Panc1 (cell line): Measurements from ENCODE around the gene ZBTB43. TPM values are rescaled to one million over a fixed set of nuclear protein-coding genes. Genes with fewer than 3 reads are reported as not detected.

ENCODE experiments used
- ATAC-seq: fragments of 200-7000 bp; cut with Tn5 transposase; 2 replicates; pipeline ENCODE4 v1.9.1; 2020; ENCODE audit warnings: mild to moderate bottlenecking, moderate library complexity
- BruUV-seq: library from RNA; stranded (reverse); fragments of 400-500 nt; replicated peaks from 2 replicates; lab custom pipeline; 2021; lab: Mats Ljungman, UMichigan
- CTCF ChIA-PET: fragments of 300-600 bp; sonication (Branson Sonifier 250); formaldehyde crosslinking; loops from one replicate; lab custom pipeline; 2022; ENCODE audit warnings: antibody characterized with exemption; lab: Charles Lee
- POLR2A ChIA-PET: fragments of 300-600 bp; sonication (Branson Sonifier 250); formaldehyde crosslinking; loops from one replicate; lab custom pipeline; 2022; ENCODE audit warnings: antibody characterized with exemption; lab: Charles Lee
- DNase-seq: peaks from one replicate; pipeline ENCODE4 v3.0.0-alpha.2; 2010; ENCODE audit warnings: low read depth, low spot score
- H3K27ac ChIP-seq: 2 replicates; pipeline ENCODE4 v1.5.1; 2011; ENCODE audit warnings: mild to moderate bottlenecking, low read length, inconsistent platforms
- H3K27me3 ChIP-seq: fragments of 200-500 bp; sonication (Bioruptor generic); 2 replicates; pipeline ENCODE4 v1.6.0; 2014; ENCODE audit warnings: low read length, inconsistent platforms; ENCODE audit not compliant: control insufficient read depth, insufficient read depth
- H3K36me3 ChIP-seq: fragments of 200-500 bp; sonication (Bioruptor generic); 2 replicates; pipeline ENCODE4 v1.5.1; 2014; ENCODE audit warnings: inconsistent platforms, mild to moderate bottlenecking, low read length, moderate library complexity; ENCODE audit not compliant: control insufficient read depth, insufficient read depth
- H3K4me1 ChIP-seq: 2 replicates; pipeline ENCODE4 v1.5.1; 2011; ENCODE audit warnings: inconsistent platforms, mild to moderate bottlenecking, low read length, moderate library complexity; ENCODE audit not compliant: control insufficient read depth, insufficient read depth
- H3K4me3 ChIP-seq, 2 experiments: 2 replicates each; pipeline ENCODE4 v1.5.1; 2011 to 2012; ENCODE audit warnings: low read depth in 2 of 2, low read length in 2 of 2, mild to moderate bottlenecking in 2 of 2, inconsistent platforms in 1 of 2, moderate library complexity in 1 of 2
- H3K9me3 ChIP-seq: fragments of 200-500 bp; sonication (Bioruptor generic); 2 replicates; pipeline ENCODE4 v1.5.1; 2014; ENCODE audit warnings: low read depth, mild to moderate bottlenecking, inconsistent platforms, low read length, moderate library complexity; ENCODE audit not compliant: control insufficient read depth, insufficient read depth
- CTCF ChIP-seq: fragments of 450-650 bp; IDR thresholded peaks from 2 replicates; pipeline ENCODE4 v1.5.1; 2017; ENCODE audit warnings: mild to moderate bottlenecking
- POLR2AphosphoS5 ChIP-seq: IDR thresholded peaks from 2 replicates; pipeline ENCODE4 v1.6.1; 2012; ENCODE audit warnings: mild to moderate bottlenecking, low read depth, low read length, moderate library complexity
- SIN3A ChIP-seq: IDR thresholded peaks from 2 replicates; pipeline ENCODE4 v1.6.1; 2012; ENCODE audit warnings: low read depth, mild to moderate bottlenecking, low read length, moderate library complexity, borderline replicate concordance; ENCODE audit not compliant: insufficient read depth
- TCF7L2 ChIP-seq: IDR thresholded peaks from 2 replicates; pipeline ENCODE4 v1.6.1; 2011; ENCODE audit warnings: mild to moderate bottlenecking, low read depth, low read length, inconsistent platforms
- in situ Hi-C: cut with HindIII; loops from 2 replicates; pipeline ENCODE4 v1.10.0; 2016; ENCODE audit warnings: low sequenced_read_pairs, low pct_unique_long_range_greater_than_20kb
- intact Hi-C: fragments of 100-400 bp; cut with micrococcal nuclease; formaldehyde crosslinking; loops from one replicate; pipeline ENCODE4 v1.10.0; 2022; ENCODE audit not compliant: unreplicated experiment
- total RNA-seq: library from RNA; stranded (reverse); gene quantifications from one replicate; pipeline ENCODE4 v1.2.1, GENCODE V29; 2021; ENCODE audit not compliant: unreplicated experiment
- TF ChIP-seq, protein P1 (sequence below), 2 experiments: IDR thresholded peaks; 2 replicates each; pipeline ENCODE4 v1.6.1; 2011 to 2012; ENCODE audit warnings: low read depth in 2 of 2, control low read depth in 1 of 2, low read length in 1 of 2, mild to moderate bottlenecking in 1 of 2, moderate library complexity in 1 of 2; ENCODE audit not compliant: insufficient read depth in 1 of 2

Gene ZBTB43
- total RNA-seq, 1 experiment from 2014 or later, result 9.7 TPM

DNA sequence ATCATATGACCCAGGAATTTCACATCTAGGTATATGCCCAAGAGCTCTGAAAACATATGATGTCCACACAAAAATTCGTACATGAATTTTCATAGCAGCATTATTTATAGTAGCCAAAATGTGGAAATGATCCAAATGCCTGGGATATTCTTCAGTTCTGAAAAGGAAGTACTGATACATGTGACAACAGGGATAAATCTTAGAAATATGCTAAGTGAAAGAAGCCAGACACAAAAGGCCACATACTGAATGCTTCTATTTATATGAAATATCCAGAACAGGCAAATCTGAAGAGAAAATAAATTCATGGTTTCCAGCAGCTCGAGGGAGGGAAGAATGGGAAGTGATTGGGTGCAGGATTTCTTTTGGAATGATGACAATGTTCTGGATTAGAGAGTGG lies 16.8 kb upstream of the ZBTB43 start:
- Histone ChIP-seq H3K9me3 (no peaks in the 10 kb centered on the region), H3K4me1 (no peaks in the 10 kb centered on the region), H3K27ac (no peak overlapping the region), H3K27me3 (no peaks in the 10 kb centered on the region), H3K36me3 (no peaks in the 10 kb centered on the region), H3K4me3 (no peak overlapping the region)
- ChIA-PET CTCF (no interaction called here), POLR2A (no interaction called here)
- DNase-seq (no peak), ATAC-seq (no peak)
- in situ Hi-C loops (no loop called here), intact Hi-C loops (no loop called here)
- BruUV-seq, result no TSS peak
- TF ChIP-seq POLR2AphosphoS5 (no peak), SIN3A (no peak), TCF7L2 (no peak), CTCF (no peak)
- TF ChIP-seq, protein P1, sequence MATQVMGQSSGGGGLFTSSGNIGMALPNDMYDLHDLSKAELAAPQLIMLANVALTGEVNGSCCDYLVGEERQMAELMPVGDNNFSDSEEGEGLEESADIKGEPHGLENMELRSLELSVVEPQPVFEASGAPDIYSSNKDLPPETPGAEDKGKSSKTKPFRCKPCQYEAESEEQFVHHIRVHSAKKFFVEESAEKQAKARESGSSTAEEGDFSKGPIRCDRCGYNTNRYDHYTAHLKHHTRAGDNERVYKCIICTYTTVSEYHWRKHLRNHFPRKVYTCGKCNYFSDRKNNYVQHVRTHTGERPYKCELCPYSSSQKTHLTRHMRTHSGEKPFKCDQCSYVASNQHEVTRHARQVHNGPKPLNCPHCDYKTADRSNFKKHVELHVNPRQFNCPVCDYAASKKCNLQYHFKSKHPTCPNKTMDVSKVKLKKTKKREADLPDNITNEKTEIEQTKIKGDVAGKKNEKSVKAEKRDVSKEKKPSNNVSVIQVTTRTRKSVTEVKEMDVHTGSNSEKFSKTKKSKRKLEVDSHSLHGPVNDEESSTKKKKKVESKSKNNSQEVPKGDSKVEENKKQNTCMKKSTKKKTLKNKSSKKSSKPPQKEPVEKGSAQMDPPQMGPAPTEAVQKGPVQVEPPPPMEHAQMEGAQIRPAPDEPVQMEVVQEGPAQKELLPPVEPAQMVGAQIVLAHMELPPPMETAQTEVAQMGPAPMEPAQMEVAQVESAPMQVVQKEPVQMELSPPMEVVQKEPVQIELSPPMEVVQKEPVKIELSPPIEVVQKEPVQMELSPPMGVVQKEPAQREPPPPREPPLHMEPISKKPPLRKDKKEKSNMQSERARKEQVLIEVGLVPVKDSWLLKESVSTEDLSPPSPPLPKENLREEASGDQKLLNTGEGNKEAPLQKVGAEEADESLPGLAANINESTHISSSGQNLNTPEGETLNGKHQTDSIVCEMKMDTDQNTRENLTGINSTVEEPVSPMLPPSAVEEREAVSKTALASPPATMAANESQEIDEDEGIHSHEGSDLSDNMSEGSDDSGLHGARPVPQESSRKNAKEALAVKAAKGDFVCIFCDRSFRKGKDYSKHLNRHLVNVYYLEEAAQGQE (IDR thresholded peaks at IDR 0.05; ENCODE audit: insufficient read depth in 1 of 2, low read depth in 2 of 2, low read length in 1 of 2), result no peak

- ChIA-PET CTCF (no interaction called here), POLR2A (no interaction called here)
- no peak overlapping the region for H3K27ac ChIP-seq
- H3K27me3 ChIP-seq, result no peaks in the 10 kb centered on the region
- H3K9me3 ChIP-seq, result no peaks in the 10 kb centered on the region
- TF ChIP-seq, protein P1 (IDR thresholded peaks at IDR 0.05; ENCODE audit: insufficient read depth in 1 of 2, low read depth in 2 of 2, low read length in 1 of 2), result no peak
- TF ChIP-seq TCF7L2 (no peak), SIN3A (no peak), CTCF (no peak), POLR2AphosphoS5 (no peak)
- no peaks in the 10 kb centered on the region for H3K4me1 ChIP-seq
- intact Hi-C loops (no loop called here), in situ Hi-C loops (no loop called here)
- DNase-seq, result no peak
- ATAC-seq, result no peak
- H3K4me3 ChIP-seq, result no peak overlapping the region
- BruUV-seq, result no TSS peak
- no peaks in the 10 kb centered on the region for H3K36me3 ChIP-seq
Measured at GRCh38 chr9:126788634-126789349, 16.0 kb upstream of the ZBTB43 start.
